Thoracic aorta (tissue), 2 donors: Measurements from ENCODE around the gene ZNF398. TPM values are rescaled to one million over a fixed set of nuclear protein-coding genes. Genes with fewer than 3 reads are reported as not detected.

Source experiments
- ATAC-seq: fragments of 150-250 bp; one replicate; pipeline ENCODE4 v1.8.0; 2017; ENCODE audit warnings: low read depth; ENCODE audit not compliant: insufficient number of reproducible peaks, low FRiP score
- DNase-seq: peaks from one replicate; pipeline ENCODE4 v3.0.0-alpha.2; 2020; ENCODE audit warnings: low spot score
- H3K27ac ChIP-seq, 2 donors: fragments of 200-600 bp; sonication (generic); 1 replicate in 1 of 2; 2 replicates in 1 of 2; pipeline ENCODE4 v1.5.1; 2016; ENCODE audit warnings: mild to moderate bottlenecking in 2 of 2, moderate library complexity in 2 of 2
- H3K27me3 ChIP-seq: fragments of 200-600 bp; sonication (generic); replicated peaks from 2 replicates; pipeline ENCODE4 v1.6.0; 2016; ENCODE audit warnings: mild to moderate bottlenecking; ENCODE audit not compliant: insufficient read depth
- H3K36me3 ChIP-seq: fragments of 200-600 bp; sonication (generic); one replicate; pipeline ENCODE4 v1.5.1; 2016
- H3K4me1 ChIP-seq, 2 donors: fragments of 200-600 bp; sonication (generic); 1 replicate in 1 of 2; 2 replicates in 1 of 2; pipeline versions ENCODE4 v1.5.1 to v1.6.0; 2016; ENCODE audit warnings: low read depth in 2 of 2, mild to moderate bottlenecking in 1 of 2; ENCODE audit not compliant: control insufficient read depth in 1 of 2
- H3K4me3 ChIP-seq: fragments of 200-600 bp; sonication (generic); 2 replicates; pipeline ENCODE4 v1.5.1; 2016; ENCODE audit warnings: mild to moderate bottlenecking
- H3K9me3 ChIP-seq: fragments of 200-600 bp; sonication (generic); 2 replicates; pipeline ENCODE4 v1.5.1; 2016
- total RNA-seq, 2 donors: library from RNA; depleted of rRNA; stranded (reverse); fragments of >200 nt; gene quantifications; one replicate each; pipeline versions ENCODE4 v1.1.0 to v1.2.3, GENCODE V29; 2016
- TF ChIP-seq, protein P1 (sequence below): fragments of 200-600 bp; sonication (generic); IDR thresholded peaks from one replicate; pipeline ENCODE4 v1.5.1; 2019; ENCODE audit warnings: antibody characterized with exemption

ZNF398 gene
- total RNA-seq, 2 donors from 2014 or later, result 16.2 to 31.5 TPM

DNA sequence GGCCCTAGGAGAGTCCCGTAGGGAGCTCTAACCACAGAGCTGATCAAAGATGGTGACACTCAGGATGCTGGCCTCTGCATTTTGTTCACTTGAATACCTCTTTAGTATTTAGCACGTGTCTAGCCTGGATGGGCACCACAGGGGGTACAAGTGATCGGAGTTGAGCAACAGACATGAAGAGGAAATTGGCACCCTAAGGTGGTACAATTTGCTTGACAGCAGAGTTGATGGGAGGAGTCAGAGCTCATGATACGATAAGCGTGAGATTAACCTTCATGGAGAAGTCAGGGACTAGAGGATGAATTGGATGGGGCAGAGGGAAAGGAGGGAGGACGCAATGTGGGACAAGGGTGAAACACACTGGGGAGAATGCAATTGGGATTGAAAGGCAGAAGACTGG, 82.3 kb downstream of the ZNF398 start:
- H3K27ac ChIP-seq, result no peak overlapping the region
- TF ChIP-seq, protein P1, sequence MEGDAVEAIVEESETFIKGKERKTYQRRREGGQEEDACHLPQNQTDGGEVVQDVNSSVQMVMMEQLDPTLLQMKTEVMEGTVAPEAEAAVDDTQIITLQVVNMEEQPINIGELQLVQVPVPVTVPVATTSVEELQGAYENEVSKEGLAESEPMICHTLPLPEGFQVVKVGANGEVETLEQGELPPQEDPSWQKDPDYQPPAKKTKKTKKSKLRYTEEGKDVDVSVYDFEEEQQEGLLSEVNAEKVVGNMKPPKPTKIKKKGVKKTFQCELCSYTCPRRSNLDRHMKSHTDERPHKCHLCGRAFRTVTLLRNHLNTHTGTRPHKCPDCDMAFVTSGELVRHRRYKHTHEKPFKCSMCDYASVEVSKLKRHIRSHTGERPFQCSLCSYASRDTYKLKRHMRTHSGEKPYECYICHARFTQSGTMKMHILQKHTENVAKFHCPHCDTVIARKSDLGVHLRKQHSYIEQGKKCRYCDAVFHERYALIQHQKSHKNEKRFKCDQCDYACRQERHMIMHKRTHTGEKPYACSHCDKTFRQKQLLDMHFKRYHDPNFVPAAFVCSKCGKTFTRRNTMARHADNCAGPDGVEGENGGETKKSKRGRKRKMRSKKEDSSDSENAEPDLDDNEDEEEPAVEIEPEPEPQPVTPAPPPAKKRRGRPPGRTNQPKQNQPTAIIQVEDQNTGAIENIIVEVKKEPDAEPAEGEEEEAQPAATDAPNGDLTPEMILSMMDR, result no peak
- no peaks in the 10 kb centered on the region for H3K4me1 ChIP-seq
- DNase-seq, result no peak
- H3K9me3 ChIP-seq, result no peaks in the 10 kb centered on the region
- H3K36me3 ChIP-seq, result peaks cover 11% of the 10 kb centered on the region
- no peak for ATAC-seq
- H3K4me3 ChIP-seq, result no peak overlapping the region
- H3K27me3 ChIP-seq, result no peaks in the 10 kb centered on the region

DNA sequence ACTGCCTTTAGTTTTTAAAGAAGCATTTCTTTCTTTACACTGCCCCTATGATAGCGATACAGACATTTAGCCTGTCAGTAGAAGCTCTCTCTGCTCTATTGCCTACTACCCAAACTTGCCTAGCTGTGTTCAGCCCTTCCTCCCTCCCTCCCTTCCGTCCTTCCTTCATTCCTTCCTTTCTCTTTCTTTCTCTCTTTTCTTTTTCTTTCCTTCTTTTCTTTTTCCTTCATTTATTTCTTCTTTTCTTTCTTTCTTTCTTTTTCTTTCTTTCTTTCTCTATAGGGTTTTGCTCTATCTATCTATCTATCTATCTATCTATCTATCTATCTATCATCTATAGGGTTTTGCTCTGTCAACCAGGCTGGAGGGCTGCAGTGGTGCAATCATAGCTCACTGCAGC, 85.1 kb downstream of the ZNF398 start:
- Histone ChIP-seq H3K27ac (no peak overlapping the region), H3K4me3 (no peak overlapping the region), H3K27me3 (no peaks in the 10 kb centered on the region), H3K36me3 (no peaks in the 10 kb centered on the region), H3K4me1 (no peaks in the 10 kb centered on the region), H3K9me3 (no peaks in the 10 kb centered on the region)
- DNase-seq, result no peak
- TF ChIP-seq, protein P1, result no peak
- no peak for ATAC-seq

Other genes starting within 250 kb of the ZNF398 start
- gene PDIA4, start 118.9 kb upstream of the ZNF398 start, total RNA-seq, result 10 to 100 TPM; 81.8 to 87.3 TPM
- gene ZNF786, start 56.7 kb upstream of the ZNF398 start, total RNA-seq, result 10 to 100 TPM in 1 of 2 donors, 1 to 10 TPM in 1; 9.2 to 11.4 TPM
- 1 to 10 TPM; 3.1 to 3.4 TPM for gene ZNF425, start 21.1 kb upstream of the ZNF398 start, total RNA-seq
- 10 to 100 TPM; 11.1 to 20.7 TPM for gene ZNF282, start 48.1 kb downstream of the ZNF398 start, total RNA-seq
- gene ZNF212, start 92.2 kb downstream of the ZNF398 start, total RNA-seq, result 1 to 10 TPM; 6.6 to 8.3 TPM
- 10 to 100 TPM; 23.6 to 28.9 TPM for gene ZNF783, start 114.7 kb downstream of the ZNF398 start, total RNA-seq